ENCODE measurements around the gene NAALADL2. TPM values are rescaled to one million over a fixed set of nuclear protein-coding genes. Genes with fewer than 3 reads are reported as not detected.
"Not testable (repeated sequence)": the region's sequence is repeated elsewhere in the genome, so short reads cannot be mapped to it uniquely, and the experiment has no call there.

The NAALADL2 gene
- total and polyA plus RNA-seq, 2 experiments from 2014 or later: 3.4 to 15.3 TPM

- Histone ChIP-seq H3K79me2 (no peaks in the 10 kb centered on the region), H4K20me1 (ENCODE audit: insufficient read depth, poor library complexity, severe bottlenecking) (no peaks in the 10 kb centered on the region), H2AFZ (no peak overlapping the region), H3K36me3 (replicated peaks; ENCODE audit: insufficient read depth, low read depth) (no peaks in the 10 kb centered on the region), H3K27me3 (no peaks in the 10 kb centered on the region), H3K27ac (no peak overlapping the region), H3K4me2 (no peak overlapping the region), H3K4me3 (no peak overlapping the region), H3K4me1 (ENCODE audit: insufficient read depth) (no peaks in the 10 kb centered on the region), H3K9me2 (replicated peaks; ENCODE audit: insufficient read depth) (no peaks in the 10 kb centered on the region), H3K9me3 (ENCODE audit: low read depth) (no peaks in the 10 kb centered on the region)
- WGBS (ENCODE audit: low lambda C conversion rate, missing lambda C conversion rate): 73% methylated on average over 5 of the region's 5 CpGs
- no peak for TF ChIP-seq EZH2 (IDR thresholded peaks at IDR 0.05; ENCODE audit: borderline replicate concordance)
- TF ChIP-seq EZH2phosphoT487 (IDR thresholded peaks at IDR 0.05; ENCODE audit: low read depth, severe bottlenecking, unreplicated experiment): no peak
- TF ChIP-seq, protein P1, sequence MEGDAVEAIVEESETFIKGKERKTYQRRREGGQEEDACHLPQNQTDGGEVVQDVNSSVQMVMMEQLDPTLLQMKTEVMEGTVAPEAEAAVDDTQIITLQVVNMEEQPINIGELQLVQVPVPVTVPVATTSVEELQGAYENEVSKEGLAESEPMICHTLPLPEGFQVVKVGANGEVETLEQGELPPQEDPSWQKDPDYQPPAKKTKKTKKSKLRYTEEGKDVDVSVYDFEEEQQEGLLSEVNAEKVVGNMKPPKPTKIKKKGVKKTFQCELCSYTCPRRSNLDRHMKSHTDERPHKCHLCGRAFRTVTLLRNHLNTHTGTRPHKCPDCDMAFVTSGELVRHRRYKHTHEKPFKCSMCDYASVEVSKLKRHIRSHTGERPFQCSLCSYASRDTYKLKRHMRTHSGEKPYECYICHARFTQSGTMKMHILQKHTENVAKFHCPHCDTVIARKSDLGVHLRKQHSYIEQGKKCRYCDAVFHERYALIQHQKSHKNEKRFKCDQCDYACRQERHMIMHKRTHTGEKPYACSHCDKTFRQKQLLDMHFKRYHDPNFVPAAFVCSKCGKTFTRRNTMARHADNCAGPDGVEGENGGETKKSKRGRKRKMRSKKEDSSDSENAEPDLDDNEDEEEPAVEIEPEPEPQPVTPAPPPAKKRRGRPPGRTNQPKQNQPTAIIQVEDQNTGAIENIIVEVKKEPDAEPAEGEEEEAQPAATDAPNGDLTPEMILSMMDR (IDR thresholded peaks at IDR 0.05; ENCODE audit: poor library complexity): no peak
- DNase-seq (ENCODE audit: low spot score): no peak
Measured at GRCh38 chr3:175608356-175608755, 749.2 kb downstream of the NAALADL2 start.

- Histone ChIP-seq H2AFZ (no peak overlapping the region), H3K36me3 (replicated peaks; ENCODE audit: insufficient read depth, low read depth) (no peaks in the 10 kb centered on the region), H3K4me1 (ENCODE audit: insufficient read depth) (no peaks in the 10 kb centered on the region), H3K4me3 (no peak overlapping the region), H3K4me2 (no peak overlapping the region), H4K20me1 (ENCODE audit: insufficient read depth, poor library complexity, severe bottlenecking) (no peaks in the 10 kb centered on the region), H3K27ac (no peak overlapping the region), H3K9me3 (ENCODE audit: low read depth) (no peaks in the 10 kb centered on the region), H3K27me3 (no peaks in the 10 kb centered on the region), H3K79me2 (no peaks in the 10 kb centered on the region), H3K9me2 (replicated peaks; ENCODE audit: insufficient read depth) (no peaks in the 10 kb centered on the region)
- WGBS (ENCODE audit: low lambda C conversion rate, missing lambda C conversion rate): 96% methylated on average over 2 of the region's 2 CpGs
- TF ChIP-seq EZH2 (IDR thresholded peaks at IDR 0.05; ENCODE audit: borderline replicate concordance): no peak
- TF ChIP-seq EZH2phosphoT487 (IDR thresholded peaks at IDR 0.05; ENCODE audit: low read depth, severe bottlenecking, unreplicated experiment): no peak
- TF ChIP-seq, protein P1 (IDR thresholded peaks at IDR 0.05; ENCODE audit: poor library complexity): no peak
- no peak for DNase-seq (ENCODE audit: low spot score)
Measured at GRCh38 chr3:175608911-175609310, 749.8 kb downstream of the NAALADL2 start.

- Histone ChIP-seq H3K27me3 (no peaks in the 10 kb centered on the region), H3K79me2 (no peaks in the 10 kb centered on the region), H3K9me3 (ENCODE audit: low read depth) (no peaks in the 10 kb centered on the region), H3K4me2 (no peak overlapping the region), H3K27ac (no peak overlapping the region), H3K9me2 (replicated peaks; ENCODE audit: insufficient read depth) (no peaks in the 10 kb centered on the region), H2AFZ (no peak overlapping the region), H3K4me1 (ENCODE audit: insufficient read depth) (no peaks in the 10 kb centered on the region), H3K36me3 (replicated peaks; ENCODE audit: insufficient read depth, low read depth) (no peaks in the 10 kb centered on the region), H4K20me1 (ENCODE audit: insufficient read depth, poor library complexity, severe bottlenecking) (no peaks in the 10 kb centered on the region), H3K4me3 (no peak overlapping the region)
- TF ChIP-seq, protein P1 (IDR thresholded peaks at IDR 0.05; ENCODE audit: poor library complexity): no peak
- 58% methylated on average over 6 of the region's 6 CpGs for WGBS (ENCODE audit: low lambda C conversion rate, missing lambda C conversion rate)
- no peak for DNase-seq (ENCODE audit: low spot score)
Measured at GRCh38 chr3:175612487-175613196, 753.5 kb downstream of the NAALADL2 start.

DNA sequence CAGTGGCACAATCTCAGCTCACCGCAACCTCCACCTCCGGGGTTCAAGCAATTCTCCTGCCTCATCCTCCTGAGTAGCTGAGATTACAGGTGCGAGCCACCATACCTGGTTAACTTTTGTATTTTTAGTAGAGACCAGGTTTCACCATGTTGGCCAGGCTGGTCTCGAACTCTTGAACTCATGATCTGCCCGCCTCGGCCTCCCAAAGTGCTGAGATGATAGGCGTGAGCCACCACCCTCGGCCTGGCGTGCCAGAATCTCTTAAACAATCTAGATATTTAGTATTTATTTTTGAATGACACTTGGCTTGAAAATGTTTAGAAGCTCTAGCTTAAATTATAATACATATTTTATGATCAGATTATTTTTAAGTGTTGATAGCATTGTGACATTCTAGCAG is 755.0 kb downstream of the NAALADL2 start:
- H3K4me3 ChIP-seq; H3K4me1 ChIP-seq (ENCODE audit: insufficient read depth); DNase-seq (ENCODE audit: low spot score); H3K79me2 ChIP-seq; H3K27me3 ChIP-seq; H3K4me2 ChIP-seq; H3K27ac ChIP-seq; H3K9me2 ChIP-seq (replicated peaks; ENCODE audit: insufficient read depth); H3K9me3 ChIP-seq (ENCODE audit: low read depth); H2AFZ ChIP-seq; H4K20me1 ChIP-seq (ENCODE audit: insufficient read depth, poor library complexity, severe bottlenecking); H3K36me3 ChIP-seq (replicated peaks; ENCODE audit: insufficient read depth, low read depth): not testable (repeated sequence)
- WGBS (ENCODE audit: low lambda C conversion rate, missing lambda C conversion rate): 97% methylated on average over 9 of the region's 9 CpGs

Measured in hepatocyte (in vitro differentiated cells).